ENCODE data around the gene FAM241B. TPM values are rescaled to one million over a fixed set of nuclear protein-coding genes. Genes with fewer than 3 reads are reported as not detected.

FAM241B gene
- total and polyA plus RNA-seq, 2 donors from 2014 or later: 7.6 to 23.7 TPM

GRCh38 chr10:69660296-69660695 lies 30.2 kb downstream of the FAM241B start:
- H3K4me1 ChIP-seq (ENCODE audit: control insufficient read depth in 2 of 3, insufficient read depth in 2 of 3, low read depth in 1 of 3, low read length in 3 of 3): no peaks in the 10 kb centered on the region
- H3K27ac ChIP-seq (ENCODE audit: low read depth in 2 of 2, low read length in 2 of 2): no peak overlapping the region
- H3K27me3 ChIP-seq (ENCODE audit: control insufficient read depth, insufficient read depth, low read length): no peaks in the 10 kb centered on the region
- intact Hi-C loops (cut with DNase I): no loop called here
- no peak for TF ChIP-seq CTCF (IDR thresholded peaks at IDR 0.05; ENCODE audit: borderline replicate concordance, extremely low read depth, insufficient read depth)
- H3K36me3 ChIP-seq (ENCODE audit: control insufficient read depth in 2 of 3, insufficient read depth in 3 of 3, low read length in 3 of 3): no peaks in the 10 kb centered on the region
- no peaks in the 10 kb centered on the region for H3K9me3 ChIP-seq (ENCODE audit: control insufficient read depth in 2 of 3, insufficient read depth in 1 of 3, low read length in 3 of 3)
- FAIRE-seq (no peak), DNase-seq (no peak)
- no peak overlapping the region for H3K9ac ChIP-seq (ENCODE audit: low read length in 3 of 3)
- H3K4me3 ChIP-seq (ENCODE audit: low read length in 3 of 3): no peak overlapping the region

DNA sequence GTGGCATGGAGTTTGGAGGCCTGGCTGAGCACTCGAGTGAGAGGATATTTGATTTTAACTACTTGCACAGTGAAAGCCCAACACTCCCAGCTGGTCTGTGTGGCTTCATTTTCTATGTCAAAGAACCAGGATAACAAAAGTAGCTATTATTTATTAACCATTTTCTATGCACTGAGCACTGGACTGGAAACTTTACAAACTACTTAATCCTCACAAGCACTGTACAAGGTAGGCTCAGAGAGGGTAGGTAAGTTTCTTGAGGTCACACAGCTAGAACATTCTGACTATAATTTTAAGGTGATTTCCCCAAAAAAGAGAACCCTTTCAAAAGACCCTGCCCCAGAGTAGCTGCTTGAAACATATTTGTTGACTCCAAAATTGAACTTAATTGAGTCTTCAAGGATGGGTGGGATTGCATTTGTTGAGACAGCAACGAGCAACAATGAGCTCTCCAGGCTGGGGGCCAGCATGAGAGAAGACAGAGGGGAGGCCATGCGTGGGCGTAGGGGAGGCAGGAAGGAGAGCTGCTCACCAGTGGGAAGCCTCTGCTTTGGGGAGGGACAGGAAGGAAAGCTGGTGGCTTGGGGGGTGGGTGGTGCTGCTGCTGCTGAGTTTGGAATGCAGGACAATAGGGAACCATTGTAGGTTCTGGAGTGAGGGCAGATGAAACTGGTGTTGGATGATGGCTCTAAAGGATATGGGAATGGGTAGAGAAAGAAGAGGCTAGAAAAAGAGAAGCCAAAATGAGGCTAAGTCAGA lies 31.5 kb downstream of the FAM241B start:
- Histone ChIP-seq H3K27me3 (ENCODE audit: control insufficient read depth, insufficient read depth, low read length) (no peaks in the 10 kb centered on the region), H3K4me3 (ENCODE audit: low read length in 3 of 3) (no peak overlapping the region), H3K27ac (ENCODE audit: low read depth in 2 of 2, low read length in 2 of 2) (no peak overlapping the region), H3K36me3 (ENCODE audit: control insufficient read depth in 2 of 3, insufficient read depth in 3 of 3, low read length in 3 of 3) (no peaks in the 10 kb centered on the region), H3K9me3 (ENCODE audit: control insufficient read depth in 2 of 3, insufficient read depth in 1 of 3, low read length in 3 of 3) (no peaks in the 10 kb centered on the region), H3K9ac (ENCODE audit: low read length in 3 of 3) (no peak overlapping the region), H3K4me1 (ENCODE audit: control insufficient read depth in 2 of 3, insufficient read depth in 2 of 3, low read depth in 1 of 3, low read length in 3 of 3) (no peaks in the 10 kb centered on the region)
- intact Hi-C loops (cut with DNase I): no loop called here
- no peak for DNase-seq
- FAIRE-seq: no peak
- no peak for TF ChIP-seq CTCF (IDR thresholded peaks at IDR 0.05; ENCODE audit: borderline replicate concordance, extremely low read depth, insufficient read depth)

- intact Hi-C loops (cut with DNase I): no loop called here
- Histone ChIP-seq H3K27me3 (ENCODE audit: control insufficient read depth, insufficient read depth, low read length) (no peaks in the 10 kb centered on the region), H3K4me1 (ENCODE audit: control insufficient read depth in 2 of 3, insufficient read depth in 2 of 3, low read depth in 1 of 3, low read length in 3 of 3) (no peaks in the 10 kb centered on the region), H3K9me3 (ENCODE audit: control insufficient read depth in 2 of 3, insufficient read depth in 1 of 3, low read length in 3 of 3) (no peaks in the 10 kb centered on the region), H3K27ac (ENCODE audit: low read depth in 2 of 2, low read length in 2 of 2) (no peak overlapping the region), H3K9ac (ENCODE audit: low read length in 3 of 3) (no peak overlapping the region), H3K36me3 (ENCODE audit: control insufficient read depth in 2 of 3, insufficient read depth in 3 of 3, low read length in 3 of 3) (no peaks in the 10 kb centered on the region), H3K4me3 (ENCODE audit: low read length in 3 of 3) (no peak overlapping the region)
- no peak for TF ChIP-seq CTCF (IDR thresholded peaks at IDR 0.05; ENCODE audit: borderline replicate concordance, extremely low read depth, insufficient read depth)
- no peak for FAIRE-seq
- DNase-seq: peak in 4 of 5 donors; percentile 25 to 69 (median 55)
Measured at GRCh38 chr10:69662173-69662877, 32.3 kb downstream of the FAM241B start.

Measured in kidney (tissue), 14 donors.